Measurements from ENCODE around the gene STK36.

GRCh38 chr2:218703341-218703740, 31.5 kb downstream of the STK36 start:
- no peak for TF ChIP-seq CTCF (IDR thresholded peaks at IDR 0.05)
- TF ChIP-seq POLR2A (IDR thresholded peaks at IDR 0.05) = no peak

Measured in sigmoid colon (tissue), 3 donors.